ENCODE results near the gene PPM1H.
"Not testable (repeated sequence)": the region's sequence is repeated elsewhere in the genome, so short reads cannot be mapped to it uniquely, and the experiment has no call there.

The PPM1H gene

GRCh38 chr12:62668782-62669181, 266.2 kb downstream of the PPM1H start:
- ChIA-PET CTCF (no interaction called here), POLR2A (no interaction called here)
- no peaks in the 10 kb centered on the region for H3K9me3 ChIP-seq (ENCODE audit: control insufficient read depth, insufficient read depth, low read depth, low read length)
- H3K4me3 ChIP-seq (ENCODE audit: low read depth, low read length) = no peak overlapping the region
- no peaks in the 10 kb centered on the region for H3K4me1 ChIP-seq (ENCODE audit: control insufficient read depth, insufficient read depth, low read length)
- H3K36me3 ChIP-seq (ENCODE audit: control insufficient read depth in 2 of 2, insufficient read depth in 1 of 2, low read length in 2 of 2) = peaks cover 3 to 10% of the 10 kb centered on the region in 2 experiments; a peak in 2 of 3 replicates
- no peak overlapping the region for H3K27ac ChIP-seq (ENCODE audit: extremely low read depth, low read depth, low read length)
- TF ChIP-seq ZNF211 (tag by site-specific recombination; IDR thresholded peaks at IDR 0.05; ENCODE audit: low read depth) (no peak), PBX3 (CRISPR knock-in tag; IDR thresholded peaks at IDR 0.05) (no peak), ZNF548 (tag by site-specific recombination; IDR thresholded peaks at IDR 0.05) (no peak), ZNF23 (tag by site-specific recombination; IDR thresholded peaks at IDR 0.05; ENCODE audit: borderline replicate concordance) (no peak), GFI1B (tag by site-specific recombination; IDR thresholded peaks at IDR 0.05) (no peak)

- CTCF ChIA-PET; H3K36me3 ChIP-seq (ENCODE audit: control insufficient read depth in 2 of 2, insufficient read depth in 1 of 2, low read length in 2 of 2); H3K27ac ChIP-seq (ENCODE audit: extremely low read depth, low read depth, low read length); POLR2A ChIA-PET; H3K9me3 ChIP-seq (ENCODE audit: control insufficient read depth, insufficient read depth, low read depth, low read length); H3K4me1 ChIP-seq (ENCODE audit: control insufficient read depth, insufficient read depth, low read length); H3K4me3 ChIP-seq (ENCODE audit: low read depth, low read length): not testable (repeated sequence)
These were observed 270.0 kb downstream of the PPM1H start for GRCh38 chr12:62664951-62665350.

DNA sequence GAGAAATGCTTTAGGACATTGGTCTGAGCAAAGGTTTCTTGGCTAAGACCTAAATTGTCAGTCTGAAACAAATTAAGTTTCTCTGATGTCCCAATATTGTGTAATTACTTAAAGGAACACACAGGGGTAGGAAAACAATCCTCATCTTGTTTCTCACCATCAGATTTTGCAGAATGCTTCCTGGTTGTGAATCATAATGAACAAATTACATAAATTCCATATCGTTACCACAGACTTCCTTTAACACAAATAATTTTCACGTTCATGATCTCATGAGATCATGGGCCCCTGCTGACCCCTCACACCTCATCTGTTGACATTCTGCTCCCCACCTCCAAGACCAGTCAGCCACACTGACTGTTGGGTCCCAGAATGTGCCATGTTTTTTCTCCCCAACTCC, 274.2 kb downstream of the PPM1H start:
- H3K9me3 ChIP-seq (ENCODE audit: control insufficient read depth, insufficient read depth, low read depth, low read length) = no peaks in the 10 kb centered on the region
- ChIA-PET POLR2A (no interaction called here), CTCF (no interaction called here)
- no peak overlapping the region for H3K4me3 ChIP-seq (ENCODE audit: low read depth, low read length)
- no peaks in the 10 kb centered on the region; a peak in 1 of 3 replicates for H3K36me3 ChIP-seq (ENCODE audit: control insufficient read depth in 2 of 2, insufficient read depth in 1 of 2, low read length in 2 of 2)
- H3K4me1 ChIP-seq (ENCODE audit: control insufficient read depth, insufficient read depth, low read length) = no peaks in the 10 kb centered on the region
- TF ChIP-seq ZBTB1 (tag by site-specific recombination; IDR thresholded peaks at IDR 0.05) = no peak
- TF ChIP-seq, protein P1, sequence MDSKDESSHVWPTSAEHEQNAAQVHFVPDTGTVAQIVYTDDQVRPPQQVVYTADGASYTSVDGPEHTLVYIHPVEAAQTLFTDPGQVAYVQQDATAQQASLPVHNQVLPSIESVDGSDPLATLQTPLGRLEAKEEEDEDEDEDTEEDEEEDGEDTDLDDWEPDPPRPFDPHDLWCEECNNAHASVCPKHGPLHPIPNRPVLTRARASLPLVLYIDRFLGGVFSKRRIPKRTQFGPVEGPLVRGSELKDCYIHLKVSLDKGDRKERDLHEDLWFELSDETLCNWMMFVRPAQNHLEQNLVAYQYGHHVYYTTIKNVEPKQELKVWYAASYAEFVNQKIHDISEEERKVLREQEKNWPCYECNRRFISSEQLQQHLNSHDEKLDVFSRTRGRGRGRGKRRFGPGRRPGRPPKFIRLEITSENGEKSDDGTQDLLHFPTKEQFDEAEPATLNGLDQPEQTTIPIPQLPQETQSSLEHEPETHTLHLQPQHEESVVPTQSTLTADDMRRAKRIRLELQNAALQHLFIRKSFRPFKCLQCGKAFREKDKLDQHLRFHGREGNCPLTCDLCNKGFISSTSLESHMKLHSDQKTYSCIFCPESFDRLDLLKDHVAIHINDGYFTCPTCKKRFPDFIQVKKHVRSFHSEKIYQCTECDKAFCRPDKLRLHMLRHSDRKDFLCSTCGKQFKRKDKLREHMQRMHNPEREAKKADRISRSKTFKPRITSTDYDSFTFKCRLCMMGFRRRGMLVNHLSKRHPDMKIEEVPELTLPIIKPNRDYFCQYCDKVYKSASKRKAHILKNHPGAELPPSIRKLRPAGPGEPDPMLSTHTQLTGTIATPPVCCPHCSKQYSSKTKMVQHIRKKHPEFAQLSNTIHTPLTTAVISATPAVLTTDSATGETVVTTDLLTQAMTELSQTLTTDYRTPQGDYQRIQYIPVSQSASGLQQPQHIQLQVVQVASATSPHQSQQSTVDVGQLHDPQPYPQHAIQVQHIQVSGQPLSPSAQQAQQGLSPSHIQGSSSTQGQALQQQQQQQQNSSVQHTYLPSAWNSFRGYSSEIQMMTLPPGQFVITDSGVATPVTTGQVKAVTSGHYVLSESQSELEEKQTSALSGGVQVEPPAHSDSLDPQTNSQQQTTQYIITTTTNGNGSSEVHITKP (tag by site-specific recombination; IDR thresholded peaks at IDR 0.05) = no peak
- TF ChIP-seq GLIS2 (tag by site-specific recombination; IDR thresholded peaks at IDR 0.05) = no peak
- TF ChIP-seq, protein P2, sequence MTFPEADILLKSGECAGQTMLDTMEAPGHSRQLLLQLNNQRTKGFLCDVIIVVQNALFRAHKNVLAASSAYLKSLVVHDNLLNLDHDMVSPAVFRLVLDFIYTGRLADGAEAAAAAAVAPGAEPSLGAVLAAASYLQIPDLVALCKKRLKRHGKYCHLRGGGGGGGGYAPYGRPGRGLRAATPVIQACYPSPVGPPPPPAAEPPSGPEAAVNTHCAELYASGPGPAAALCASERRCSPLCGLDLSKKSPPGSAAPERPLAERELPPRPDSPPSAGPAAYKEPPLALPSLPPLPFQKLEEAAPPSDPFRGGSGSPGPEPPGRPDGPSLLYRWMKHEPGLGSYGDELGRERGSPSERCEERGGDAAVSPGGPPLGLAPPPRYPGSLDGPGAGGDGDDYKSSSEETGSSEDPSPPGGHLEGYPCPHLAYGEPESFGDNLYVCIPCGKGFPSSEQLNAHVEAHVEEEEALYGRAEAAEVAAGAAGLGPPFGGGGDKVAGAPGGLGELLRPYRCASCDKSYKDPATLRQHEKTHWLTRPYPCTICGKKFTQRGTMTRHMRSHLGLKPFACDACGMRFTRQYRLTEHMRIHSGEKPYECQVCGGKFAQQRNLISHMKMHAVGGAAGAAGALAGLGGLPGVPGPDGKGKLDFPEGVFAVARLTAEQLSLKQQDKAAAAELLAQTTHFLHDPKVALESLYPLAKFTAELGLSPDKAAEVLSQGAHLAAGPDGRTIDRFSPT (tag by site-specific recombination; IDR thresholded peaks at IDR 0.05) = no peak
- TF ChIP-seq SCRT2 (tag by site-specific recombination; IDR thresholded peaks at IDR 0.05) = no peak
- TF ChIP-seq ZNF10 (tag by site-specific recombination; IDR thresholded peaks at IDR 0.05) = no peak
- TF ChIP-seq, protein P3, sequence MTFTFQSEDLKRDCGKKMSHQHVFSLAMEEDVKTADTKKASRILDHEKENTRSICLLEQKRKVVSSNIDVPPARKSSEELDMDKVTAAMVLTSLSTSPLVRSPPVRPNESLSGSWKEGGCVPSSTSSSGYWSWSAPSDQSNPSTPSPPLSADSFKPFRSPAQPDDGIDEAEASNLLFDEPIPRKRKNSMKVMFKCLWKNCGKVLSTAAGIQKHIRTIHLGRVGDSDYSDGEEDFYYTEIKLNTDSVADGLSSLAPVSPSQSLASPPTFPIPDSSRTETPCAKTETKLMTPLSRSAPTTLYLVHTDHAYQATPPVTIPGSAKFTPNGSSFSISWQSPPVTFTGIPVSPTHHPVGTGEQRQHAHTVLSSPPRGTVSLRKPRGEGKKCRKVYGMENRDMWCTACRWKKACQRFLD (tag by site-specific recombination; IDR thresholded peaks at IDR 0.05) = no peak
- TF ChIP-seq OVOL3 (tag by site-specific recombination; IDR thresholded peaks at IDR 0.05) = no peak
- TF ChIP-seq, protein P4, sequence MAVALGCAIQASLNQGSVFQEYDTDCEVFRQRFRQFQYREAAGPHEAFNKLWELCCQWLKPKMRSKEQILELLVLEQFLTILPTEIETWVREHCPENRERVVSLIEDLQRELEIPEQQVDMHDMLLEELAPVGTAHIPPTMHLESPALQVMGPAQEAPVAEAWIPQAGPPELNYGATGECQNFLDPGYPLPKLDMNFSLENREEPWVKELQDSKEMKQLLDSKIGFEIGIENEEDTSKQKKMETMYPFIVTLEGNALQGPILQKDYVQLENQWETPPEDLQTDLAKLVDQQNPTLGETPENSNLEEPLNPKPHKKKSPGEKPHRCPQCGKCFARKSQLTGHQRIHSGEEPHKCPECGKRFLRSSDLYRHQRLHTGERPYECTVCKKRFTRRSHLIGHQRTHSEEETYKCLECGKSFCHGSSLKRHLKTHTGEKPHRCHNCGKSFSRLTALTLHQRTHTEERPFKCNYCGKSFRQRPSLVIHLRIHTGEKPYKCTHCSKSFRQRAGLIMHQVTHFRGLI (tag by site-specific recombination; IDR thresholded peaks at IDR 0.05) = no peak
- no peak overlapping the region for H3K27ac ChIP-seq (ENCODE audit: extremely low read depth, low read depth, low read length)
